ENCODE data around the gene AHCTF1.
"Not testable (repeated sequence)": the region's sequence is repeated elsewhere in the genome, so short reads cannot be mapped to it uniquely, and the experiment has no call there.

- not testable (repeated sequence) for TF ChIP-seq CTCF (IDR thresholded peaks at IDR 0.05; ENCODE audit: insufficient read depth, low read depth, low read length); EZH2 (IDR thresholded peaks at IDR 0.05; ENCODE audit: insufficient read depth, low read length)
Observed at GRCh38 chr1:246916026-246916923, 15.5 kb downstream of the AHCTF1 start.
